Suppressor macrophage treated with lipopolysaccharide for 1 hour (primary cell): ENCODE results near the gene IMMP2L.

ENCODE experiments used
- DNase-seq, 3 donors: peaks; one replicate each; pipeline ENCODE4 v3.0.0-alpha.2; 2020 to 2022

Gene IMMP2L

DNA sequence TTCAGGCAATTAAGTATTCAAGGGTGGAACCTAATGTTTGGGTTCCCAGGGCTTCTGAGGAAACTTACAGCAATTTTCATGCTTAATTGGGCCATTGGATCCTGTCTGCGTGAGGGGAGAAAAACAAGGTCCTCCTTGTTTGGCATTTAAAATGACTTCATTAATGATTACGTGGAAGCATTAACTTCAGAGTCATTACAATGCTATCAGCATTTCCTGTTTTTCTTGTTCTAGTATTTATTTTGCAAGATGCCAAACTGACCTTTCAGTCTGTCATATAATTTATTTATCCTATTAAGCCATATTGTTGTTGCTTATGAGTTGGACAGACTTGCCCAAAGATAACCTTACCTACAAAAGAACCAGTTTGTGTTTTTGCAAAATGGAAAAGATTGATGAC, 795.4 kb downstream of the IMMP2L start:
- no peak for DNase-seq

GRCh38 chr7:110764852-110765251, 797.4 kb downstream of the IMMP2L start:
- DNase-seq: no peak

DNA sequence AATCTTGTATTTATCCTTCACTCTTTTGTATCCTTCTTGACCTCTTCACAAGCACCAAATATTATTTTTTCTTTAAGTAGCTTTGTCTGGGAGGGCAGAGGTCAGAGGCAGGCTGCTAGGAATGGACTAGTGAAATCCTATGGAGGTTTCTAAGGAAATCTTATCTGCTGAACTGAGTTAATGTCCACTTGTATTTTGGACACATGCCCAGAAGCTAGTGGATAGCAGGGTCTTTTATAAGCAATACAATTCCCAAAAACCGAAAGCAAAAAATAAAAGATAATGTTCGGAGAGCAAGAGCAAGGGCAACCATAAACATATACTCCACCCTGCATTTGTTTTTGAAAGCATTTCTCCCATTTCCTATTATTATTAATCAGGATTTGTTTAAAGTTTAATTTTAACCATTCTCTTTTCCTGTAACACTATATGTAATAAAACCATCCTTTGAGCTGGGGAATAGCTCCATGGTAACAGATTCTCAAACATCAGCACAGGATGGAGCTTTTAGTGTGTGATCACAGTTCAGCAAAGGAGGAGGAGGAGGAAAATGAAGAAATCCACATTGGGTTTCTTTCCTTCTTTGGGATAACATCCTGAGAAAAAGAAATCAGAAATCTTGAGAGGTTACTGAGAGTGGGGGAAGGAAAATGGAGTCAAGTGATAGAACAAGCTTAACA, 799.6 kb downstream of the IMMP2L start:
- DNase-seq: no peak

GRCh38 chr7:110760341-110760740, 802.0 kb downstream of the IMMP2L start:
- DNase-seq: no peak

DNA sequence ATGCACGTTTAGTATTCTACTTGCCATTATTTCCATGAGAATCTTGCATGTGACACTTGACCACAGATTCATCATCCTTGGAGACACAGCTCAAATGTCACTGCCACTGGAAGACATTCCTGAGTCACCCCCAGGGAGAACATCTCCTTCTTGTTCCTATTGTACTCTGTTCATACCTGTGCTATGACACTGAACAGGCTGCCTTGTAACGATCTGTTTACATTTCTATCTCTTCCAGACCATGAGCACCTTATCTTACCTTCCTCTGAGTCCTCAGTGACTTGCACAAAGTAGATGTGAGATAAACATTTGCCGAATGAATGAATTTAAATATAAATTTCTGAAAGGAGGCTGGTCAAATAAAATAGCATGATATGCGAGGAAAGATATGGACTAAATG, 803.2 kb downstream of the IMMP2L start:
- no peak for DNase-seq

DNA sequence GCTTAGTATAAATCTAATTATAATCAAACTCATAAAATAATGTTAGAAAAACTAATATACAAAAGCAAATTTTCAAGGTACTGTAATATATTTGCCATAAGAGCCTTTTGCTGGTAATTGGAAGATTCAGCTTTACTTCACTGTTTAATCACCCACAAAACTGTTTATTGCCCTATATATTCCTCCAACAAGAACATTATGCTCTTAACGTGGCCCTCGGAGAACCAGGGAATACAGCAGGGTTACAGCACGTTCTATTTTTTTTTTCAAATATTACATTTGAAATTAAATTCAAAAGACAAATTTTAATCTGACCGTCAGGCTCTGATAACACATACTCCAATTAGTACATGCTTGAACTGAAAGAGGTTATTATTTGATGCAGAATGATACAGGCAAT, 807.6 kb downstream of the IMMP2L start:
- DNase-seq: no peak

DNA sequence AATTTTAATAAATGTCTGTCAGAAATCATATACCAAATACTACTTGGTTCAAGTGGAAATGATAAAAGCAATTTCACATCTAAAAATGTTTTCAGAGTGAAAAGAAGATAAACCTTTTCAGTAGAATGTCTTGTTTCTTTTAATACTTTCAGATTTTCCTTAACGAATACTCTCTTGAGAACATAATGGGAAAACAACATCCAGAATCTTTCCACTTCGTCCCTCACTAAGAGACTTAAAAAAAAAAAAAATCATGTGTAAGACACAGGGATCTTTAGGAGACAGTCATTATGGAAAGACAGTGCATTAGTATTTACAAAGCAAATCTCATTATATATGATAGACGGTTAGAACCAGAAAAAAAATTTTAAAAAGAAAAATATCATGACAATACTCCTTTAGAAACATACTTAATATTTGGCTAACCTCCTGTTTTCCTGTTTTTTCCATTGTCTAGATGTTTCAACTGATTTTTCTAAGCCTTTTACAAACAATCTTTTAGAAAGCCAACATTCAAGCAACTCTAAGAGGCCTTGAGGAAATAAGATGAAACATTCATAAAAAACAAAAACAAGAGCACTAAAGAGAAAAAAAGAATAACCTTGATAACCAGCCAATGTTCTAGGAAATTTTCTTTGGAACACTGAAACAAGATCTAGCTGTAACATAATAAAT, 811.2 kb downstream of the IMMP2L start:
- no peak for DNase-seq

GRCh38 chr7:110733221-110733620, 829.1 kb downstream of the IMMP2L start:
- no peak for DNase-seq

- DNase-seq: no peak
These were observed 837.5 kb downstream of the IMMP2L start for GRCh38 chr7:110724811-110725210.

DNA sequence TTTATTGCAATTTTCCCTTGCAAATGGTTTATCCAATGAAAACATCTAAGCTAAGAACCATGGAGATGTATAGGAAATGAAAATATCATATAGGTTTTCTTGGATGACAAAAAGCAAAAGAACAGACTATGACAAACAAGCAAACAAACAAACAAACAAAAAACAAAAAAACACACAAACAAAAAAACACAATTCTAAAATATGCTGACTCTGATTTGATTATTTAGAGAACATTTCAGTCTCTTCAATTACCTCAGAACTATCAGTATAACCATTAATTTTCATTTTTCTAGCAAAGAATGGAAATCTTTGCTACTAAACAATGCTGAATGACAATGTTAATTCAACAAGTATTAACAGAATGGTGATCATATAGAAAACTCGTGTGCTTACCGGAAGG, 840.9 kb downstream of the IMMP2L start:
- no peak for DNase-seq

- no peak for DNase-seq
These were observed 841.7 kb downstream of the IMMP2L start for GRCh38 chr7:110720626-110721025.

DNA sequence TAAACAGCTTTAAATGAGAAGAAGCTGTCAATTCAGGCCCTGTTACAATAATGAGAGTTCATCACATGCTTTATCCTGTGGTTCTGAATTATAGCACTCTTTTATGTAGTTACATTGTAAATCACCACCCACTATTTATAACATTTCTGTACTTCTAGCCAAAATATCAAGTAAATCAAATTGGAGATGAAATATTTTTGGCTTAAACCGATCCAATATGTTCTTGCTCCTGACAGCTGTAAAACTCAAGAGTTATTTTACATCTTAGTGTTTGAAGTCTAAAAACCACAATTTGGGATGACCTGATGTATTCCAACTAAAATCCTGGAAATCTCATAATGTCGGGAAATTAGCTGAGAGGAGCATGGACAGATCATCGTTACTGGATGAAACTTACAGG, 842.6 kb downstream of the IMMP2L start:
- no peak for DNase-seq

DNA sequence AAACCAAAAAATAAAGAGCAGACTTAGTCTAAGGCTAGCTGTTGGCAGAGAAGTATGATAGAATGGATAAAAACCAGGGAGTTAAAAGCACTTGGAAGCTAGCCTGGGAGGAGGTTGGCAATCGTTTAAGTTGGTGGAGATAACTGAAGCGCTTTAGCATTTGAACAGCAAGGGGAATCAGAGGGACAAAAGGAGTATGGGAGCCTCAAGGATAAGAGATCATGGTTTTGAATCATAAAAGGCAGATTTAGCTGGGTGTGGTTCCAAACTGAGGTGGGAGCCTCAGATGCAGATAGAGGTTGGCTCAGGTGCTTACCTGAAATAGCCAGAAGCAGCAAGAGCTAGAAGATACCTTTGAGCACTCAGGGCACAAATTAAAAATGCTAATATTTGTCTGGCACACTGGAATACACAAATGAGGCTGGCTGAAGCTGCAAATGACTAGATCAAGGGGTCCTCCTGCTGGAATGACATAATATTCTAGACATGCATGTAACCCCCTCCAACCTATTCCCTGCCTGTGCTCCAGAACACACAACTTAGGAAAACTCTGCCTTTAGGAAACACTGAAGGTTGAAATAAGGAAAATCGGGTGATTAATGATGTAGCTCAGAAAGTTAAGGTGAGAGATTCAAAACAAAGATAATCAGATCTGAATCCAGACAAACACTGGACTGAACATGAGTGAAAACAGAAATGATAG, 843.6 kb downstream of the IMMP2L start:
- no peak for DNase-seq

GRCh38 chr7:110704225-110704624, 858.1 kb downstream of the IMMP2L start:
- DNase-seq: no peak

GRCh38 chr7:110698576-110698975, 863.7 kb downstream of the IMMP2L start:
- DNase-seq: no peak

DNA sequence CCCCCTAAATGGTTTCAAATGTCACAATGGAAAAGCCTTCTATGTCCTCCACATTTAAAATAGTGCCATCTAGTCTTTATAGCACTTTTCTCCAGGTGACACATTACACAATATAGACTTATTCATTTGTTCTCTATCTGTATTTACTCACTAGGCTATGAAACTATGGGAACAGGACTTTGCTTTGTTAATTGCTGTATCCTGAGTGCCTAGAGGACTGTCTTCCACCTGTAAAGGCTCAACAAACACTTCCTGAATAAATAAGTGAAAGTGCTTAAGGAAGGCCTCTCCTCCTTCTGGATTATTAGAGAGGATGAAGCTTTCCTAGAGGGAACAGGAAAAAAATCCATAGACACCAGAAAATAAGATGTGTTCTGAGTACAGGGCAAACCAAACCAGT, 868.9 kb downstream of the IMMP2L start:
- DNase-seq: no peak

DNA sequence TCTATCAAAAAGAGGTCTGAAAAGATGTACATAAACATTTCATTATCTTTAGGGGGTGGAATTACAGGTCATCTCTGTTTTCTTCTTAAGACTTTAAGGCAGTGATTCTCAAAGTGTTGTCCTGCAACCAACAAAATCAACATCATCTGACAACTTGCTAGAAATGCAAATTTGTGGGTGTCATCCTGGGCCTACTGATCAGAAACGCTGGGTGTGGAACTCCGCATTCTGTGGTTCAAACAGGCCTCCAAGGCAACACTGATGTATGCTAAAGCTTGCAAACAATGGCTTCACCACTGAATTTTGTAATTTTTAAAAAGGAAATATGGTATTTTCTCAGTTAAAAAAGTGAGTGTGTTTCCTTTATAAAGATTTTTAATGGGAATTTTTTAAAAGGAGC, 873.4 kb downstream of the IMMP2L start:
- no peak for DNase-seq

DNA sequence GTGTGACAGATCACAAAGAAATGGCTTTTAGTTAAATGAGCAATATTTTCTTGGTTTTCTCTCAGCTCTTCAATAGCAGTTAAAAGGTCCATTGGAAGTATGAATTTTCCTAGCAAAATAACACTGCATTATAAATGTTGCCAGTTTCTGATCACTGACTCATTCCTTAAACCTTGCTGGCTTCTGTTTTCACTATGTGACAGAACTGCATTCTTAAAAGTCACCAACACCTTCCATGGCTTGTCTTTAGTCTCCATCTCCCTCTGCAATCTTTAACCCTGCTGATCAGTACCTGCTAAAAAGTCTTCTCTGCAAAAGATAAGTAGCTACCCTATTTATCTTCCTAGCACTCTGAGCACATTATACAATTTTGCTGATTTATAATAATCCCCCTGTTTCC, 876.4 kb downstream of the IMMP2L start:
- DNase-seq: no peak

- DNase-seq: no peak
These were observed 880.4 kb downstream of the IMMP2L start for GRCh38 chr7:110681941-110682340.

- DNase-seq: no peak
These were observed 884.9 kb downstream of the IMMP2L start for GRCh38 chr7:110677405-110677804.

GRCh38 chr7:110676785-110677184, 885.5 kb downstream of the IMMP2L start:
- no peak for DNase-seq

DNA sequence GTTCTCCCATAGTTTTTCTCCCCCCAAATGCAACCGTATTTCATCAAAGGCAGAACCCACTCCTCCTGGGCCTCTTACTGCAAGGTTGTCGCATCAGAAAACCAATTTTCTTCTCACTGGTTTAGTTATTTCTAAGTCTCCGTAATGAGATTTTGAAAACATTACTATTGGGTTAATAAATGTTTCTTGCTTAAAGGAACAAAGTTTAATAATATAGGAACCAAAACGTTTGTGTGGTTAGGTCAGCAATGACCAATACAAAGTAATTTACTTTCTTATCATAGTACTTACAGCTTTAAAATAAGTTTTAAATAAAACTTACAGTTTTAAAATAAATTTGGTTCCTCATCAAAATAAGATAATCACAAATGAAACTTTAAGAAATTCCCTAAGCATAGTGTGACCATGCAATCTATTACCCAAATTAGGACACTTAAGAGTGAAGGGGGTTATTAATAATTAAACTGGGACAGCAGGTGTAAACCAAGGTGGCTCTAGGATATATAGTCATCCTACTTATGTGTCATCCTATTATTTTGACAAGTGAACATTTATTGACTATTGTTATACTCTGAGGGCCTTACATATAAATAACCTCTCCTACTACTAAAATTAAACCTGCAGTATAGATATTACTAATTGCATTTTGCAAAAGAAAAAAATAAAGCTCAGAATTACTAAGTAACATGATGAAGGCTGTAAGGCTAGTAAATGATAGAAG, 886.7 kb downstream of the IMMP2L start:
- no peak for DNase-seq

DNA sequence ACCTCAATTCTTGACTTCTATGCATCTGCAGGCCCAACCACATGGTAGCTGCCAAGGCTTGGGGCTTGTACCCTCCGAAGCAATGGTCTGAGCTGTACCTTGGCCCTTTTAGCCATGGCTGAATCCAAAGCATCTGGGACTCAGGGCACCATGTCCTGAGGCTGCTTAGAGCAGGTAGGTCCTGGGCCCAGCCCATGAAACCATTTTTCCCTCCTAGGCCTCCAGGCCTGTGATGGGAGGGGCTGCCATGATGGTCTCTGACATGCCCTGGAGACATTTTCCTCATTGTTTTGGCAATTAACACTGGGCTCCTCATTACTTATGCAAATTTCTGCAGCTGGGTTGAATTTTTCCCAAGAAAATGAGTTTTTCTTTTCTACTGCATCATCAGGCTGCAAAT, 889.1 kb downstream of the IMMP2L start:
- DNase-seq: no peak

DNA sequence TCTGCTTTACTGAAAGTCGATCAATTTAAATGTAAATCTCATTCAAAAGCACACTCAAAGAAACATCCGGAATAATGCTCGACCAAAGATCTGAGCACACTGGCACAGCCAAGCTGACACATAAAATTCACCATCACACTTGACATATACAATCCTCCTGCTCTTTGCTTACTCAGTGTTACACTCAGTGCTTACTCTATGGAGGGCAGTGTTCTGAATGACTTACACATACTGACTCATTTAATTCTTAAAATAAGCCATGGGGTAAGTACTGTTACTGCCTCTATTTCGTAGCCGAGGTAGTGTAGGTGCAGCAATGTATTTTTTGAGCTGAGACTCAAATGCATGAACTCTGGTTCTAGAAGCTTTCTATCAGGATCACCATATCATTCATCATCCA, 892.9 kb downstream of the IMMP2L start:
- no peak for DNase-seq
